Neural progenitor cell (in vitro differentiated cells): ENCODE results near the gene MACC1. TPM values are rescaled to one million over a fixed set of nuclear protein-coding genes. Genes with fewer than 3 reads are reported as not detected.

ENCODE experiments used
- total RNA-seq: library from RNA; depleted of rRNA; stranded (reverse); fragments of >200 nt; gene quantifications from 2 replicates; pipeline ENCODE4 v1.2.3, GENCODE V29; 2015; ENCODE audit warnings: low replicate concordance

The MACC1 gene
- total RNA-seq, 1 donor from 2014 or later, result 7.2 TPM

Other genes with a start within 250 kb of the MACC1 start
- 3.0 and 5.3 TPM in 2 replicates for gene ITGB8, start 113.5 kb upstream of the MACC1 start, total RNA-seq